A673 (cell line): ENCODE results near the gene ULK4.

Source experiments
- EZH2 ChIP-seq: fragments of 200-600 bp; sonication (generic); IDR thresholded peaks from 2 replicates; pipeline ENCODE4 v1.6.1; 2017; ENCODE audit warnings: borderline replicate concordance, low read depth, mild to moderate bottlenecking, mixed read lengths, antibody characterized with exemption, low read length; ENCODE audit not compliant: poor library complexity, severe bottlenecking
- TF ChIP-seq, protein P1 (sequence below): fragments of 300-800, 200-600 bp; sonication (generic); conservative IDR thresholded peaks from 2 replicates; pipeline ENCODE4 v1.5.1; 2017; ENCODE audit warnings: low read depth, mild to moderate bottlenecking, antibody characterized with exemption, low read length, moderate library complexity, mixed read lengths

DNA sequence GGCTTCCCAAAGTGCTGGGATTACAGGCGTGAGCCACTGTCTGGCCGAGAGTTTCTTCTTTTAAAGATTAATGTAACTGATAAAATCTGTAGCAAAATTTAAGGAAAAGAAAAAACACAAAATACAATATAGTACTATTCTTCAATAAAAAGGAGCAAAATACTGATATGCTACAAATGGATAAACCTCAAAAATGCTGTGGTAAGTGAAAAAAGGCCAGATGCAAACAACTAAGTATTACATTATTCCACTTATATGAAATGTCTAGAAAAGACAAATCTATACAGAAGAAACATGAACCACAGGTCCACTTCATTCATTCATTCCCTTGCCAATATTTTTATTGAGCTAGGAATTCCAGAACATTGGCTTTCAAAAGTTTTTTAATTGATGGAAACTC lies 463.1 kb downstream of the ULK4 start:
- TF ChIP-seq, protein P1, sequence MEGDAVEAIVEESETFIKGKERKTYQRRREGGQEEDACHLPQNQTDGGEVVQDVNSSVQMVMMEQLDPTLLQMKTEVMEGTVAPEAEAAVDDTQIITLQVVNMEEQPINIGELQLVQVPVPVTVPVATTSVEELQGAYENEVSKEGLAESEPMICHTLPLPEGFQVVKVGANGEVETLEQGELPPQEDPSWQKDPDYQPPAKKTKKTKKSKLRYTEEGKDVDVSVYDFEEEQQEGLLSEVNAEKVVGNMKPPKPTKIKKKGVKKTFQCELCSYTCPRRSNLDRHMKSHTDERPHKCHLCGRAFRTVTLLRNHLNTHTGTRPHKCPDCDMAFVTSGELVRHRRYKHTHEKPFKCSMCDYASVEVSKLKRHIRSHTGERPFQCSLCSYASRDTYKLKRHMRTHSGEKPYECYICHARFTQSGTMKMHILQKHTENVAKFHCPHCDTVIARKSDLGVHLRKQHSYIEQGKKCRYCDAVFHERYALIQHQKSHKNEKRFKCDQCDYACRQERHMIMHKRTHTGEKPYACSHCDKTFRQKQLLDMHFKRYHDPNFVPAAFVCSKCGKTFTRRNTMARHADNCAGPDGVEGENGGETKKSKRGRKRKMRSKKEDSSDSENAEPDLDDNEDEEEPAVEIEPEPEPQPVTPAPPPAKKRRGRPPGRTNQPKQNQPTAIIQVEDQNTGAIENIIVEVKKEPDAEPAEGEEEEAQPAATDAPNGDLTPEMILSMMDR: no peak
- TF ChIP-seq EZH2: no peak
